Mesothelial cell of epicardium (in vitro differentiated cells): Measurements from ENCODE around the gene MAST1. TPM values are rescaled to one million over a fixed set of nuclear protein-coding genes. Genes with fewer than 3 reads are reported as not detected.
"Not testable (repeated sequence)": the region's sequence is repeated elsewhere in the genome, so short reads cannot be mapped to it uniquely, and the experiment has no call there.

Experiments used
- DNase-seq, 2 experiments: peaks; one replicate each; pipeline ENCODE4 v3.0.0; 2021; ENCODE audit warnings: low spot score in 2 of 2; ENCODE audit not compliant: unreplicated experiment in 2 of 2
- H3K27ac Mint-ChIP-seq: 2 replicates; pipeline ENCODE4 v1.8.0; 2021; ENCODE audit warnings: mixed read lengths
- H3K27me3 Mint-ChIP-seq: 2 replicates; pipeline ENCODE4 v1.8.0; 2021; ENCODE audit warnings: low read depth, mixed read lengths
- H3K36me3 Mint-ChIP-seq: 2 replicates; pipeline ENCODE4 v1.8.0; 2021; ENCODE audit warnings: mixed read lengths
- H3K4me1 Mint-ChIP-seq: 2 replicates; pipeline ENCODE4 v1.8.0; 2021; ENCODE audit warnings: mixed read lengths
- H3K4me3 Mint-ChIP-seq: 2 replicates; pipeline ENCODE4 v1.8.0; 2021; ENCODE audit warnings: mild to moderate bottlenecking, moderate library complexity, mixed read lengths
- H3K9me3 Mint-ChIP-seq: 2 replicates; pipeline ENCODE4 v1.8.0; 2021; ENCODE audit warnings: mixed read lengths
- CTCF ChIP-seq: fragments of 200-600 bp; sonication (generic); IDR thresholded peaks from one replicate; pipeline ENCODE4 v1.5.0; 2021; ENCODE audit warnings: antibody characterized with exemption; ENCODE audit not compliant: unreplicated experiment
- total RNA-seq: library from RNA; stranded (reverse); gene quantifications from 3 replicates; pipeline ENCODE4 v1.2.1, GENCODE V29; 2021

The MAST1 gene
- total RNA-seq, 1 donor from 2014 or later, result 4.0 TPM

- no peak for TF ChIP-seq CTCF
- H3K4me3 Mint-ChIP-seq, result peak overlapping the region; percentile 55
- H3K27me3 Mint-ChIP-seq, result no peaks in the 10 kb centered on the region
- no peak overlapping the region for H3K27ac Mint-ChIP-seq
- no peak for DNase-seq
- peaks cover 2% of the 10 kb centered on the region for H3K36me3 Mint-ChIP-seq
- peaks cover 28% of the 10 kb centered on the region for H3K4me1 Mint-ChIP-seq
- no peaks in the 10 kb centered on the region for H3K9me3 Mint-ChIP-seq
Observed at GRCh38 chr19:12794971-12795381, 43.3 kb upstream of the MAST1 start.

- Mint-ChIP-seq H3K36me3 (peaks cover 2% of the 10 kb centered on the region), H3K9me3 (no peaks in the 10 kb centered on the region), H3K27me3 (no peaks in the 10 kb centered on the region), H3K4me3 (no peak overlapping the region), H3K27ac (peak overlapping the region; percentile 72), H3K4me1 (peaks cover 29% of the 10 kb centered on the region)
- peak; percentile 92 for TF ChIP-seq CTCF
- DNase-seq, result peak in 1 of 2 experiments; percentile 81
Observed at GRCh38 chr19:12796146-12797071, 41.9 kb upstream of the MAST1 start.

- H3K9me3 Mint-ChIP-seq, result no peaks in the 10 kb centered on the region
- no peak overlapping the region for H3K4me3 Mint-ChIP-seq
- no peak for DNase-seq
- H3K27me3 Mint-ChIP-seq, result no peaks in the 10 kb centered on the region
- TF ChIP-seq CTCF, result no peak
- H3K27ac Mint-ChIP-seq, result no peak overlapping the region
- peaks cover 2% of the 10 kb centered on the region for H3K36me3 Mint-ChIP-seq
- H3K4me1 Mint-ChIP-seq, result peaks cover 30% of the 10 kb centered on the region
Observed at GRCh38 chr19:12797141-12797587, 41.2 kb upstream of the MAST1 start.

- H3K27ac Mint-ChIP-seq, DNase-seq, H3K9me3 Mint-ChIP-seq, H3K27me3 Mint-ChIP-seq, H3K4me3 Mint-ChIP-seq, H3K36me3 Mint-ChIP-seq: not testable (repeated sequence)
- H3K4me1 Mint-ChIP-seq, result peaks cover 34% of the 10 kb centered on the region
Observed at GRCh38 chr19:12797607-12798006, 40.7 kb upstream of the MAST1 start.

GRCh38 chr19:12799742-12800465 is 38.4 kb upstream of the MAST1 start:
- H3K9me3 Mint-ChIP-seq, result no peaks in the 10 kb centered on the region
- DNase-seq, result no peak

More at GRCh38 chr19:12799742-12800465, 38.4 kb upstream of the MAST1 start:
- TF ChIP-seq CTCF, result no peak
- H3K27ac Mint-ChIP-seq, result no peak overlapping the region
- H3K4me1 Mint-ChIP-seq, result peaks cover 28% of the 10 kb centered on the region
- H3K27me3 Mint-ChIP-seq, result no peaks in the 10 kb centered on the region
- peak overlapping the region; percentile 87 for H3K4me3 Mint-ChIP-seq
- H3K36me3 Mint-ChIP-seq, result peaks cover 2% of the 10 kb centered on the region
